BJ (cell line): Measurements from ENCODE around the gene CCDC88C. TPM values are rescaled to one million over a fixed set of nuclear protein-coding genes. Genes with fewer than 3 reads are reported as not detected.
A peak's percentile ranks its signal among the peaks of the same experiment; 100 is the strongest.

Source experiments
- CTCF ChIA-PET: fragments of 350-600 bp; formaldehyde crosslinking; extraction: SDS; loops from one replicate; lab custom pipeline; 2021; ENCODE audit warnings: antibody characterized with exemption, inconsistent platforms; lab: Yijun Ruan, JAX
- POLR2A ChIA-PET: fragments of 300-600 bp; sonication (Branson Sonifier 250); formaldehyde crosslinking; extraction: SDS; loops from one replicate; lab custom pipeline; 2021; ENCODE audit warnings: antibody characterized with exemption; lab: Charles Lee
- DNase-seq: peaks from one replicate; pipeline ENCODE4 v3.0.0-alpha.2; 2011; ENCODE audit warnings: low read depth
- H3K27me3 ChIP-seq: 2 replicates; pipeline ENCODE4 v1.6.0; 2011; ENCODE audit warnings: low read length; ENCODE audit not compliant: control insufficient read depth, insufficient read depth
- H3K36me3 ChIP-seq: 2 replicates; pipeline ENCODE4 v1.5.1; 2011; ENCODE audit warnings: low read length; ENCODE audit not compliant: control insufficient read depth, insufficient read depth
- H3K4me3 ChIP-seq: 2 replicates; pipeline ENCODE4 v1.5.1; 2011; ENCODE audit warnings: low read depth, mild to moderate bottlenecking, control low read depth, low read length
- CTCF ChIP-seq: IDR thresholded peaks from 2 replicates; pipeline ENCODE4 v1.5.1; 2011; ENCODE audit warnings: low read depth, mild to moderate bottlenecking, control low read depth, inconsistent platforms, low read length, moderate library complexity; ENCODE audit not compliant: insufficient read depth
- polyA plus RNA-seq: library from polyadenylated mRNA; depleted of rRNA; stranded (reverse); fragments of >200 nt; gene quantifications from 2 replicates; pipeline ENCODE4 v1.2.3, GENCODE V29; 2011

The CCDC88C gene
- polyA plus RNA-seq, 1 experiment, result not detected

GRCh38 chr14:91265404-91265803 lies 152.2 kb downstream of the CCDC88C start:
- no peak for DNase-seq
- peaks cover 4% of the 10 kb centered on the region for H3K27me3 ChIP-seq
- TF ChIP-seq CTCF, result no peak
- no peak overlapping the region for H3K4me3 ChIP-seq
- CTCF ChIA-PET, result interaction anchor here (0.7 kb wide), 1 partner anchor 88 kb away, joined by 3 read pairs; no protein-coding TSS in a partner anchor
- POLR2A ChIA-PET, result no interaction called here
- no peaks in the 10 kb centered on the region for H3K36me3 ChIP-seq

GRCh38 chr14:91264151-91265150 lies 153.2 kb downstream of the CCDC88C start:
- Histone ChIP-seq H3K4me3 (peak overlapping the region; percentile 29), H3K27me3 (peaks cover 4% of the 10 kb centered on the region), H3K36me3 (no peaks in the 10 kb centered on the region)
- ChIA-PET CTCF (interaction anchor here (1.0 to 1.4 kb wide), 2 partner anchors 8 to 19 kb away, joined by 4 to 5 read pairs; no protein-coding TSS in a partner anchor), POLR2A (no interaction called here)
- no peak for TF ChIP-seq CTCF
- DNase-seq, result no peak

GRCh38 chr14:91263329-91263728 lies 154.3 kb downstream of the CCDC88C start:
- CTCF ChIA-PET, result no interaction called here
- POLR2A ChIA-PET, result no interaction called here
- TF ChIP-seq CTCF, result no peak
- H3K36me3 ChIP-seq, result no peaks in the 10 kb centered on the region
- peaks cover 4% of the 10 kb centered on the region for H3K27me3 ChIP-seq
- DNase-seq, result no peak
- no peak overlapping the region for H3K4me3 ChIP-seq

- no peaks in the 10 kb centered on the region for H3K36me3 ChIP-seq
- H3K27me3 ChIP-seq, result peaks cover 6% of the 10 kb centered on the region
- CTCF ChIA-PET, result no interaction called here
- TF ChIP-seq CTCF, result no peak
- no peak for DNase-seq
- no peak overlapping the region for H3K4me3 ChIP-seq
- POLR2A ChIA-PET, result no interaction called here
Measured at GRCh38 chr14:91261986-91262549, 155.6 kb downstream of the CCDC88C start.

- no peak for DNase-seq
- H3K4me3 ChIP-seq, result no peak overlapping the region
- ChIA-PET CTCF (interaction anchor here (0.6 kb wide), 1 partner anchor 75 kb away, joined by 3 read pairs; no protein-coding TSS in a partner anchor), POLR2A (no interaction called here)
- peaks cover 6% of the 10 kb centered on the region for H3K27me3 ChIP-seq
- no peaks in the 10 kb centered on the region for H3K36me3 ChIP-seq
- no peak for TF ChIP-seq CTCF
Measured at GRCh38 chr14:91261115-91261514, 156.5 kb downstream of the CCDC88C start.
